H9 (cell line): Measurements from ENCODE around the gene NRIP3. TPM values are rescaled to one million over a fixed set of nuclear protein-coding genes. Genes with fewer than 3 reads are reported as not detected.
A peak's percentile ranks its signal among the peaks of the same experiment; 100 is the strongest.

Experiments
- DNase-seq: peaks from one replicate; pipeline ENCODE4 v3.0.0-alpha.2; 2017
- H2AFZ ChIP-seq: one replicate; pipeline ENCODE4 v1.6.1; 2013; ENCODE audit warnings: mild to moderate bottlenecking, low read length, control low read depth, moderate library complexity
- H2AK5ac ChIP-seq: 2 replicates; pipeline ENCODE4 v1.6.1; 2013; ENCODE audit warnings: low read length, control low read depth, mixed read lengths; ENCODE audit not compliant: insufficient read length
- H2BK120ac ChIP-seq: one replicate; pipeline ENCODE4 v1.6.1; 2013; ENCODE audit warnings: low read depth, mild to moderate bottlenecking, low read length, control low read depth, inconsistent platforms; ENCODE audit not compliant: poor library complexity, severe bottlenecking
- H2BK12ac ChIP-seq: 2 replicates; pipeline ENCODE4 v1.6.1; 2013; ENCODE audit warnings: low read length, control low read depth, mixed read lengths, low read depth; ENCODE audit not compliant: insufficient read length
- H2BK15ac ChIP-seq: 2 replicates; pipeline ENCODE4 v1.6.1; 2013; ENCODE audit warnings: low read depth, low read length, control low read depth
- H2BK20ac ChIP-seq: one replicate; pipeline ENCODE4 v1.6.1; 2013; ENCODE audit warnings: low read depth, mild to moderate bottlenecking, low read length, control low read depth, inconsistent platforms; ENCODE audit not compliant: poor library complexity, severe bottlenecking
- H2BK5ac ChIP-seq: 2 replicates; pipeline ENCODE4 v1.6.1; 2013; ENCODE audit warnings: low read length, control low read depth, mixed read lengths; ENCODE audit not compliant: insufficient read length
- H3K14ac ChIP-seq: 2 replicates; pipeline ENCODE4 v1.6.1; 2013; ENCODE audit warnings: low read length, control low read depth; ENCODE audit not compliant: insufficient read depth
- H3K18ac ChIP-seq: 2 replicates; pipeline ENCODE4 v1.6.1; 2013; ENCODE audit warnings: low read depth, mild to moderate bottlenecking, mixed read lengths, low read length, control low read depth; ENCODE audit not compliant: insufficient read length
- H3K23ac ChIP-seq: 2 replicates; pipeline ENCODE4 v1.6.1; 2013; ENCODE audit warnings: low read length, control low read depth, mixed read lengths, low read depth; ENCODE audit not compliant: insufficient read length
- H3K23me2 ChIP-seq: 2 replicates; pipeline ENCODE4 v1.6.1; 2013; ENCODE audit warnings: low read depth, mild to moderate bottlenecking, mixed read lengths, low read length, control low read depth; ENCODE audit not compliant: insufficient read length, poor library complexity, severe bottlenecking
- H3K27ac ChIP-seq: 2 replicates; pipeline ENCODE4 v1.5.1; 2013; ENCODE audit warnings: low read length, control low read depth, mixed read lengths, low read depth; ENCODE audit not compliant: insufficient read length
- H3K27me3 ChIP-seq: 2 replicates; pipeline ENCODE4 v1.6.1; 2013; ENCODE audit warnings: low read length, control low read depth, inconsistent platforms; ENCODE audit not compliant: insufficient read depth
- H3K4ac ChIP-seq: 2 replicates; pipeline ENCODE4 v1.6.1; 2013; ENCODE audit warnings: low read depth, mild to moderate bottlenecking, control low read depth, inconsistent platforms, low read length, moderate library complexity
- H3K4me1 ChIP-seq: 2 replicates; pipeline ENCODE4 v1.6.1; 2013; ENCODE audit warnings: low read length, control low read depth, inconsistent platforms; ENCODE audit not compliant: insufficient read depth
- H3K4me2 ChIP-seq: 2 replicates; pipeline ENCODE4 v1.6.1; 2013; ENCODE audit warnings: low read length, control low read depth, mixed read lengths; ENCODE audit not compliant: insufficient read length, insufficient read depth
- H3K56ac ChIP-seq: 2 replicates; pipeline ENCODE4 v1.6.1; 2013; ENCODE audit warnings: low read depth, mild to moderate bottlenecking, mixed read lengths, low read length, control low read depth; ENCODE audit not compliant: insufficient read length
- H3K79me1 ChIP-seq: 2 replicates; pipeline ENCODE4 v1.6.1; 2013; ENCODE audit warnings: low read depth, mild to moderate bottlenecking, moderate library complexity, low read length, control low read depth, inconsistent platforms; ENCODE audit not compliant: insufficient read depth, poor library complexity, severe bottlenecking
- H3K79me2 ChIP-seq: 2 replicates; pipeline ENCODE4 v1.6.1; 2013; ENCODE audit warnings: low read length, control low read depth, inconsistent platforms; ENCODE audit not compliant: insufficient read depth
- H3K9ac ChIP-seq: 2 replicates; pipeline ENCODE4 v1.6.1; 2013; ENCODE audit warnings: low read length, control low read depth, mixed read lengths; ENCODE audit not compliant: insufficient read length; ENCODE audit errors: extremely low read depth
- H3K9me3 ChIP-seq: one replicate; pipeline ENCODE4 v1.6.1; 2013; ENCODE audit warnings: low read depth, low read length, inconsistent platforms; ENCODE audit not compliant: control insufficient read depth
- H3T11ph ChIP-seq: one replicate; pipeline ENCODE4 v1.6.1; 2013; ENCODE audit warnings: mild to moderate bottlenecking, low read length, control low read depth, inconsistent platforms
- H4K20me1 ChIP-seq: one replicate; pipeline ENCODE4 v1.6.1; 2013; ENCODE audit not compliant: control insufficient read depth, insufficient read length, insufficient read depth
- H4K5ac ChIP-seq: 2 replicates; pipeline ENCODE4 v1.6.1; 2013; ENCODE audit warnings: low read depth, mild to moderate bottlenecking, mixed read lengths, low read length, control low read depth; ENCODE audit not compliant: insufficient read length
- H4K8ac ChIP-seq: replicated peaks from 2 replicates; pipeline ENCODE4 v1.6.1; 2013; ENCODE audit warnings: low read length, control low read depth, mixed read lengths, low read depth; ENCODE audit not compliant: insufficient read length
- H4K91ac ChIP-seq: 2 replicates; pipeline ENCODE4 v1.6.1; 2013; ENCODE audit warnings: low read depth, mild to moderate bottlenecking, moderate library complexity, mixed read lengths, low read length, control low read depth; ENCODE audit not compliant: insufficient read length
- H3K27ac Mint-ChIP-seq, 3 experiments: 2 replicates in 2 of 3; 3 replicates in 1 of 3; pipeline ENCODE4 v1.8.0; 2020 to 2021; ENCODE audit warnings: mixed read lengths in 3 of 3, mild to moderate bottlenecking in 1 of 3, moderate library complexity in 1 of 3
- H3K27me3 Mint-ChIP-seq: 2 replicates; pipeline ENCODE4 v1.8.0; 2021; ENCODE audit warnings: low read depth, mild to moderate bottlenecking, moderate library complexity, mixed read lengths
- H3K36me3 Mint-ChIP-seq, 3 experiments: 2 replicates in 2 of 3; 3 replicates in 1 of 3; pipeline ENCODE4 v1.8.0; 2020 to 2021; ENCODE audit warnings: low read depth in 3 of 3, mixed read lengths in 3 of 3; ENCODE audit not compliant: insufficient read depth in 1 of 3
- H3K4me1 Mint-ChIP-seq, 2 experiments: 2 replicates each; pipeline ENCODE4 v1.8.0; 2020; ENCODE audit warnings: mixed read lengths in 2 of 2
- H3K4me3 Mint-ChIP-seq, 2 experiments: 2 replicates in 1 of 2; 3 replicates in 1 of 2; pipeline ENCODE4 v1.8.0; 2020 to 2021; ENCODE audit warnings: mild to moderate bottlenecking in 2 of 2, mixed read lengths in 2 of 2, moderate library complexity in 1 of 2
- H3K9me3 Mint-ChIP-seq, 2 experiments: 2 replicates in 1 of 2; 3 replicates in 1 of 2; pipeline ENCODE4 v1.8.0; 2020; ENCODE audit warnings: mild to moderate bottlenecking in 2 of 2, mixed read lengths in 2 of 2, moderate library complexity in 1 of 2
- CTCF ChIP-seq: fragments of 200-600 bp; sonication (generic); conservative IDR thresholded peaks from 3 replicates; pipeline ENCODE4 v1.8.0; 2021; ENCODE audit warnings: antibody characterized with exemption, mild to moderate bottlenecking
- WGBS: extraction: QIAGEN DNeasy Blood & Tissue Kit; methylation state at CpG from one replicate; pipeline ENCODE4 v1.1.7; 2013; ENCODE audit warnings: missing lambda C conversion rate, low lambda C conversion rate, mixed read lengths; ENCODE audit not compliant: insufficient read length; ENCODE audit errors: extremely low coverage; 5-methylcytosine and 5-hydroxymethylcytosine counted together
- total RNA-seq: library from RNA; stranded (reverse); gene quantifications from 2 replicates; pipeline ENCODE4 v1.2.1, GENCODE V29; 2021

Gene NRIP3
- total RNA-seq, 1 experiment from 2014 or later, result 4.2 TPM

GRCh38 chr11:8963569-8964323, 40.1 kb downstream of the NRIP3 start:
- H3K9me3 ChIP-seq, result no peaks in the 10 kb centered on the region
- no peak overlapping the region for H3K4ac ChIP-seq
- peak overlapping the region; percentile 92 to 96 for H3K4me3 Mint-ChIP-seq
- H2BK20ac ChIP-seq, result no peak overlapping the region
- no peak overlapping the region for H3K56ac ChIP-seq
- no CpG with 5 or more reads among the region's 39 CpGs for WGBS
- H3K36me3 Mint-ChIP-seq, result no peaks in the 10 kb centered on the region
- H4K20me1 ChIP-seq, result no peaks in the 10 kb centered on the region
- no peak overlapping the region for H4K91ac ChIP-seq
- 0 out of 2 replicates have a peak, but pooled peaks cover 1% of the 10 kb centered on the region for H3K79me2 ChIP-seq
- H4K8ac ChIP-seq, result no peak overlapping the region
- peak overlapping the region; percentile 70 for H3K4me2 ChIP-seq
- H3K27me3 Mint-ChIP-seq, result no peaks in the 10 kb centered on the region
- peaks cover 7% of the 10 kb centered on the region for H3K23me2 ChIP-seq
- H2BK12ac ChIP-seq, result no peak overlapping the region
- no peak overlapping the region for H3K23ac ChIP-seq
- H3K9me3 Mint-ChIP-seq, result peaks cover 0 to 2% of the 10 kb centered on the region in 2 experiments; a peak in 1 of 5 replicates
- no peak overlapping the region for H3K18ac ChIP-seq
- no peak overlapping the region for H4K5ac ChIP-seq
- no peak overlapping the region for H2BK15ac ChIP-seq
- no peaks in the 10 kb centered on the region for H3K27me3 ChIP-seq
- H3K79me1 ChIP-seq, result no peaks in the 10 kb centered on the region
- no peak overlapping the region for H3T11ph ChIP-seq
- no peak for TF ChIP-seq CTCF
- H2BK120ac ChIP-seq, result no peak overlapping the region
- H3K27ac ChIP-seq, result no peak overlapping the region
- no peak overlapping the region for H3K14ac ChIP-seq
- no peak overlapping the region for H3K9ac ChIP-seq
- H2AFZ ChIP-seq, result no peak overlapping the region
- peak overlapping the region in 2 of 3 experiments; percentile 34 to 90; a peak in 4 of 7 replicates for H3K27ac Mint-ChIP-seq
- no peaks in the 10 kb centered on the region for H3K4me1 ChIP-seq
- H2AK5ac ChIP-seq, result no peak overlapping the region
- H2BK5ac ChIP-seq, result no peak overlapping the region
- H3K4me1 Mint-ChIP-seq, result peaks cover 13 to 16% of the 10 kb centered on the region in 2 experiments
- peak; percentile 91 for DNase-seq
